Kidney (tissue), 14 donors: ENCODE data around the gene MORN1. TPM values are rescaled to one million over a fixed set of nuclear protein-coding genes. Genes with fewer than 3 reads are reported as not detected.
"Not testable (repeated sequence)": the region's sequence is repeated elsewhere in the genome, so short reads cannot be mapped to it uniquely, and the experiment has no call there.

Source experiments
- DNase-seq, 5 donors: peaks; one replicate each; pipeline ENCODE4 v3.0.0-alpha.2; 2013 to 2020
- FAIRE-seq: peaks from 2 replicates; lab custom pipeline; 2012; peaks lifted over from hg19 to GRCh38; lab: Jason Lieb, UNC
- H3K27ac ChIP-seq, 2 donors: one replicate each; pipeline ENCODE4 v1.7.0; 2013; ENCODE audit warnings: low read depth in 2 of 2, low read length in 2 of 2, inconsistent platforms in 1 of 2
- H3K27me3 ChIP-seq: one replicate; pipeline ENCODE4 v1.7.1; 2013; ENCODE audit warnings: low read length, inconsistent platforms; ENCODE audit not compliant: control insufficient read depth, insufficient read depth
- H3K36me3 ChIP-seq, 3 donors: one replicate each; pipeline versions ENCODE4 v1.7.0 to v1.7.1; 2013; ENCODE audit warnings: low read length in 3 of 3, control low read depth in 1 of 3, inconsistent platforms in 1 of 3; ENCODE audit not compliant: insufficient read depth in 3 of 3, control insufficient read depth in 2 of 3
- H3K4me1 ChIP-seq, 3 donors: one replicate each; pipeline versions ENCODE4 v1.7.0 to v1.7.1; 2013; ENCODE audit warnings: low read length in 3 of 3, inconsistent platforms in 1 of 3, low read depth in 1 of 3; ENCODE audit not compliant: control insufficient read depth in 2 of 3, insufficient read depth in 2 of 3
- H3K4me3 ChIP-seq, 3 donors: one replicate each; pipeline versions ENCODE4 v1.7.0 to v1.8.1; 2013; ENCODE audit warnings: low read length in 3 of 3, control low read depth in 1 of 3, inconsistent platforms in 1 of 3
- H3K9ac ChIP-seq, 3 donors: one replicate each; pipeline versions ENCODE4 v1.7.0 to v1.7.1; 2013; ENCODE audit warnings: low read length in 3 of 3, control low read depth in 1 of 3, inconsistent platforms in 1 of 3
- H3K9me3 ChIP-seq, 3 donors: one replicate each; pipeline versions ENCODE4 v1.7.0 to v1.7.1; 2013; ENCODE audit warnings: low read length in 3 of 3, control low read depth in 1 of 3, inconsistent platforms in 1 of 3; ENCODE audit not compliant: control insufficient read depth in 2 of 3, insufficient read depth in 1 of 3
- intact Hi-C: fragments of 100-400 bp; cut with DNase I; formaldehyde crosslinking; loops from one replicate; pipeline ENCODE4 v1.11.1; 2022
- polyA plus RNA-seq: library from polyadenylated mRNA; stranded (reverse); fragments of 350-450 nt; fragmentation: Illumina TruSeq; extraction: RNeasy Lipid Tissue Mini Kit (QIAGEN cat#74804); gene quantifications from one replicate; pipeline ENCODE4 v1.2.3, GENCODE V29; 2014; ENCODE audit warnings: low read depth, low replicate concordance; ENCODE audit not compliant: insufficient read depth
- total RNA-seq: library from RNA; stranded (reverse); fragmentation: NEBNext Ultra II Directional; extraction: Animal tissue kit (Norgen Biotek cat#: 25700); gene quantifications from one replicate; pipeline ENCODE4 v1.2.1, GENCODE V29; 2021
- TF ChIP-seq, protein P1 (sequence below): IDR thresholded peaks from 3 replicates; pipeline ENCODE4 v1.5.1; 2012; ENCODE audit warnings: mild to moderate bottlenecking, moderate library complexity, borderline replicate concordance; ENCODE audit not compliant: insufficient read depth; ENCODE audit errors: extremely low read depth
- donor health status: control.
- donor health status: control.
- donor health status: control.
- donor health status: control.
- donor health status: control.
- donor health status: DM: yes; HTN: yes; CAD: no.
- donor health status: Normal renal cell carcinoma (clear cell type).

MORN1 gene
- total and polyA plus RNA-seq, 2 donors from 2014 or later, result 9.0 to 24.7 TPM

DNA sequence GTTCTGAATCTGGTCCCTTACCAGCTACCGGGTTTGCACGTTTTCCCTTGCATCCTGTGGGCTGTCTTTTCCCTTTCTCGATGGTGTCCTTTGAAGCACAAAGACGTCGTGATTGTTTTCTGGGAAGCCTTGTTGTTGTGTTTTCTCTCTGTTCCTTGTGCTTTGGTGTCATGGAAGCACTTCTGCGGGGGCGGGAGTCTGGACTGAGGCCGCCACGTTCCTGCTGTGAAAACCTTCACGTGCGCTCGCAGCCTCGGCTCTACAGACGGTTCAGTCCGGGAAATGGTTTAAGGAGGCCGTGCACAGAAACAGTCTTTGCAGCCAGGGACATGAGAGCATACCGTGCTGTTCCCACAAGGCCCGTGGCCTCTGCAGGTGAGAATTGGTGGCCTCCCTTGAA is 94.7 kb downstream of the MORN1 start:
- TF ChIP-seq, protein P1, sequence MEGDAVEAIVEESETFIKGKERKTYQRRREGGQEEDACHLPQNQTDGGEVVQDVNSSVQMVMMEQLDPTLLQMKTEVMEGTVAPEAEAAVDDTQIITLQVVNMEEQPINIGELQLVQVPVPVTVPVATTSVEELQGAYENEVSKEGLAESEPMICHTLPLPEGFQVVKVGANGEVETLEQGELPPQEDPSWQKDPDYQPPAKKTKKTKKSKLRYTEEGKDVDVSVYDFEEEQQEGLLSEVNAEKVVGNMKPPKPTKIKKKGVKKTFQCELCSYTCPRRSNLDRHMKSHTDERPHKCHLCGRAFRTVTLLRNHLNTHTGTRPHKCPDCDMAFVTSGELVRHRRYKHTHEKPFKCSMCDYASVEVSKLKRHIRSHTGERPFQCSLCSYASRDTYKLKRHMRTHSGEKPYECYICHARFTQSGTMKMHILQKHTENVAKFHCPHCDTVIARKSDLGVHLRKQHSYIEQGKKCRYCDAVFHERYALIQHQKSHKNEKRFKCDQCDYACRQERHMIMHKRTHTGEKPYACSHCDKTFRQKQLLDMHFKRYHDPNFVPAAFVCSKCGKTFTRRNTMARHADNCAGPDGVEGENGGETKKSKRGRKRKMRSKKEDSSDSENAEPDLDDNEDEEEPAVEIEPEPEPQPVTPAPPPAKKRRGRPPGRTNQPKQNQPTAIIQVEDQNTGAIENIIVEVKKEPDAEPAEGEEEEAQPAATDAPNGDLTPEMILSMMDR, result no peak
- Histone ChIP-seq H3K9me3 (no peaks in the 10 kb centered on the region), H3K27me3 (no peaks in the 10 kb centered on the region), H3K4me1 (peaks cover 0 to 43% (median 24%) of the 10 kb centered on the region in 3 donors), H3K4me3 (no peak overlapping the region), H3K36me3 (no peaks in the 10 kb centered on the region), H3K9ac (no peak overlapping the region), H3K27ac (no peak overlapping the region)
- DNase-seq (no peak), FAIRE-seq (no peak)
- intact Hi-C loops, result no loop called here

DNA sequence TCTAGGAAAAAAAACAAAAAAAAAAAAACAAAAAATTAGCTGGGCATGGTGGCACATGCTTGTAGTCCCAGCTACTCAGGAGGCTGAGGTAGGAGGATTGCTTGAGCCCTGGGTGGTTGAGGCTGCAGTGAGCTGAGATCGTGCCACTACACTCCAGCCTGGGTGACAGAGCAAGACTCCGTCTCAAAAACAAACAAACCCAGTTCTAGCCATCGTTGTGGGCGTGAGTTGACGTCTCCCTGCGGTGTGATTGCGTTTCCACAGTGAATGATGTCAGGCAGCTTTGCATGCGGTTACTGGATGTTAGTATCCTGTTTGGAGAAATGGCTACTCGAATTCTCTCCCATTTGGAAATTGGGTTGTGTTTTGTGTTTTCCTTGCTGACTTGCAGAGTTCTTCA is 95.1 kb downstream of the MORN1 start:
- H3K9ac ChIP-seq, FAIRE-seq, H3K36me3 ChIP-seq, H3K27ac ChIP-seq, H3K4me3 ChIP-seq, H3K9me3 ChIP-seq, intact Hi-C loops, DNase-seq, H3K27me3 ChIP-seq: not testable (repeated sequence)
- H3K4me1 ChIP-seq, result peaks cover 0 to 41% (median 22%) of the 10 kb centered on the region in 3 donors

GRCh38 chr1:2295526-2295925 is 95.8 kb downstream of the MORN1 start:
- DNase-seq (no peak), FAIRE-seq (no peak)
- Histone ChIP-seq H3K36me3 (no peaks in the 10 kb centered on the region), H3K9me3 (no peaks in the 10 kb centered on the region), H3K4me1 (peaks cover 0 to 45% (median 23%) of the 10 kb centered on the region in 3 donors), H3K27ac (no peak overlapping the region), H3K27me3 (no peaks in the 10 kb centered on the region), H3K9ac (no peak overlapping the region), H3K4me3 (no peak overlapping the region)
- TF ChIP-seq, protein P1, result no peak
- intact Hi-C loops, result no loop called here

DNA sequence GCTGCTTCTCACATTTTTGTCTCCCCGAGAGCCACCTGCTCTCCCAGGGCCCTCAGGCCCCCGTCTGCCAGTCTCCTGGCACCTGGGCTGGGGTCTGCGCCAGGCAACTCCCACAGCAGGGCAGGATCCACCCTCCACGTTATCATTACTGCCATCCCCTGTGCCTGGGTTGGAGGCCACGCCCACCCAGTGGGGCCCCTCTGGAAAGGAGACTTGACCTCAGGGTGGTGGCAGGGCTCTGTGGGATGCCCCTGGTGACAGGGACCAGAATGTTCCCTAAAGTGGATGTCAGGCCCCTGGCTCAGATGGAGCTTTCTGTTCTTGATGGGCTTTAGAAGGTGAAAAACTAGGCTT is 96.7 kb downstream of the MORN1 start:
- DNase-seq (no peak), FAIRE-seq (no peak)
- TF ChIP-seq, protein P1, result no peak
- Histone ChIP-seq H3K27ac (no peak overlapping the region), H3K36me3 (no peaks in the 10 kb centered on the region), H3K4me3 (no peak overlapping the region), H3K27me3 (no peaks in the 10 kb centered on the region), H3K9me3 (no peaks in the 10 kb centered on the region), H3K4me1 (peaks cover 0 to 44% (median 24%) of the 10 kb centered on the region in 3 donors), H3K9ac (no peak overlapping the region)
- intact Hi-C loops, result no loop called here
